Putamen (tissue), 1 donor: ENCODE data around the gene DLL4.
A peak's percentile ranks its signal among the peaks of the same experiment; 100 is the strongest.

Source experiments
- DNase-seq: peaks from one replicate; pipeline ENCODE4 v3.0.0-alpha.2; 2016; ENCODE audit warnings: low spot score

Gene DLL4

GRCh38 chr15:40906091-40906990 is 22.8 kb upstream of the DLL4 start:
- DNase-seq: peak; percentile 73

- DNase-seq: no peak
These were observed 21.9 kb upstream of the DLL4 start for GRCh38 chr15:40906991-40907802.

DNA sequence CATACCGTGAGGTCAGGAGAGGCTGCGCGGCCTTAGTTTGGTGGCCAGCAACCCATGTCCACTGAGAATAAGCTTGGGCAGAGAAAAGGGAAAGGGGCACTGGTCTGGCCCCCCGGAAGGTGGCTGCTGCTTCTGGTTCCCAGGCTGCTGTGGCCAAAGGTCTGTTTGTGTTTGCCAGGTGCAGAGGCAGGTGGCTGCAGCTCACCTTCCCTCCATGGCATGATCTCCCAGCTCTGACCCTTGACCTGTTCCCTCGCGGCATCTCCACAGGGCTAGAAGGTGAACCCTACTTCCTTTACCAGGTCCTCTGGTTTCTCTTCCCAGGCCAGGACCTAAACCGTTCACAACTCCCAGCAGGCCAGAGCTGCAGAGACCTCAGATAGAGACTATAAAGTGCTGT is 21.0 kb upstream of the DLL4 start:
- DNase-seq: no peak

GRCh38 chr15:40909662-40910630 is 19.2 kb upstream of the DLL4 start:
- DNase-seq: no peak

GRCh38 chr15:40911141-40911540 is 18.0 kb upstream of the DLL4 start:
- DNase-seq: no peak

GRCh38 chr15:40911693-40912092 is 17.4 kb upstream of the DLL4 start:
- DNase-seq: no peak

- DNase-seq: no peak
These were observed 16.7 kb upstream of the DLL4 start for GRCh38 chr15:40912478-40912877.

GRCh38 chr15:40914013-40914412 is 15.1 kb upstream of the DLL4 start:
- no peak for DNase-seq

GRCh38 chr15:40914486-40914885 is 14.7 kb upstream of the DLL4 start:
- no peak for DNase-seq

GRCh38 chr15:40915116-40915661 is 14.0 kb upstream of the DLL4 start:
- no peak for DNase-seq

DNA sequence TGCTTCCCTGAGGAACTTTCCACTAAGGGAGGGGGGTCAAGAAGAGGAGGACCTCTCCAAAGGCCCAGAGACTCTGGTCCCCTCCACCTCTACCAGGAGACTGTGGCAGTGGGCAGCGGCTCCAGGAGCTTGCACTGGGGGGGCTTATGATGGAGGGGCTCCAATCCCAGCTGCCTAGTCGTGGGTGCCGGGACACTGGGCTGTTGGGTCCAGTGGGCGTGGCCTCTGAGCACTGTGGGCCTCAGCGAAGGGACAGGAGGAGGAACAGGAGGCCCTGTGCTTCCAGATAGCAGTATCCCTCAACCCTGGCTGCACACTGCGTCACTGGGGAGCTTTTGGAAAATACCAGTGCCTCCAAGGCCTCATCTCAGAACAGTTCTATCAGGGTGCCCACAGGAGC is 13.5 kb upstream of the DLL4 start:
- no peak for DNase-seq

DNA sequence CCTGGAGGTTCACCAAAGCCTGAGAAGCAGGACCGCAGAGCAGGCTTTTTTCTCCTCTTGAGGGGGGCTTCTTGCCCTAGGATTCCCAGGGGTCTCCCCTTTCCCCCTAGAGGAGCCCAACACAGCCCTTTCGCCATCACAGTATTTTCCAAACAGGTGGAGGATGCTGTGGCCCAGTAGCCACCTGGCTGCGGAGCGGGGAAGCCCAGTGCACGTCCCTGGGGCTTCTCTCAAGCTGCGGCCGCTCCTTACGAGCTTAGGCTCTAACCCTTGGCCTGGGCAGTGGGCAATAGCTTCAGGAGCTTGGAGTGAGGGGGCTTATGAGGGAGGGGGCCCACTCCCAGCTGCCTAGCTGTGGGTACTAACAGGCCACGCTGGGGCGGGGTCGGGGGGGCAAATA is 11.6 kb upstream of the DLL4 start:
- DNase-seq: no peak

GRCh38 chr15:40918146-40918798 is 10.9 kb upstream of the DLL4 start:
- no peak for DNase-seq

- no peak for DNase-seq
These were observed 10.2 kb upstream of the DLL4 start for GRCh38 chr15:40918799-40919392.

GRCh38 chr15:40921949-40922607 is 7.1 kb upstream of the DLL4 start:
- no peak for DNase-seq

GRCh38 chr15:40922608-40923005 is 6.5 kb upstream of the DLL4 start:
- DNase-seq: no peak

- DNase-seq: no peak
These were observed 5.6 kb upstream of the DLL4 start for GRCh38 chr15:40923551-40923950.

DNA sequence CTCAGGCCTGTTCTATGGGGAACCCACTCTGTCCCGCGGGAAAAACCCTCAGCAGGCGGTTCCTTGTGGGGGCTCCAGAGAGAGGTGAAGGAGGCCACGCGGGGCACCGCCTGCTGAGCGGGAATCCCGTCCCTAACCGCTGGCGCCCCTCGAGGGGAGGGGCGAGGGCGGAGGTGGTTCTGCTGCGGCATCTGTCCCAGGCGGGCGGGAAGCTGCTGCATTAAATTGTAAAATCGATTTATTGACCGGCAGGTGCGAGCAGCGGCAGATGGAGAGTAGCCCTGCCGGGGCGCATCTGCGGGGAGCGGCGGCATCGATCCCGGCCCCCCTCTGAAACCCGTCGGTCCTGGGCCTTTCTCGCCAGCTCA is 3.7 kb upstream of the DLL4 start:
- DNase-seq: no peak

DNA sequence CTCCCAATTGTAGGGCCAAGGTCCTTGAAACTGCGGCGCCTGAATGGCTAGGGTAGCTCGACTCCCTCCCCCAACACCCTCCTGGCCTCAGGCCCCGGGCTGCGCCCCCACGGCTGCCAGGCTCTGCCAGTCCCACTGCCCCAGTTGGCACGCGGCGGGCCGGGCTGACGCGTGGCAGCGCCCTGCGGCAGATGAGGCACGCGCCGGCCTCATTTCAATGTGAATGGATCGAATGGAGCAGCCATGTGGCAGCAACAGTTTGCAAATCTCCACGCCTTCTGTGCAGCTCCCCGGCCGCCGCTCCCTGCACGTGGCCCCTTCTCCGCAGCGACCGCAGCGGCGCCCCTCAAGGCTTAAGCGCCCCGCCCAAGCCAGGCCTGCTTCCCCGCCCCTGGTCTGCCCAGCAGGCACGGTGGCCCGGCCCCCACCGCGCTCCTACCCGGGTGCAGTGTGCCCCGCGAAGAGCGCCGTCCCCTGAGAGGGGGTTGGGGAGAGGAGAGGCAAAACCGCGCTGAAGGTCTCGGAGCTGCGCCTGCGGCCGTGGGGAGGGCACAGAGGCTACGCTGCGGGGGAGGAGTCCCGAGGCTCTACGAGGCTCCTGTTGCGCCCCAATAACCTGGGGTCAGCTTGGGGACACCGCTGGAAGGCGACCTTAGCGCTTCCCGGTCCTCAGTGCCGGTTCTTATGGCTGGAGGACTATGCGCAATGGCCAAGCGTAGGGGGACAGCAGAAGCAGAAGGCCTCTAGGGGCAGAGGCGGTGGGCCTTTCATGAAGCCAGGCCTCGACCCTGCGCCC is 3.1 kb upstream of the DLL4 start:
- no peak for DNase-seq
